PC-9 (cell line): Measurements from ENCODE around the gene HPGDS.

ENCODE experiments used
- CTCF ChIP-seq: fragments of 200-600 bp; sonication (generic); conservative IDR thresholded peaks from 2 replicates; pipeline ENCODE4 v1.6.1; 2017; ENCODE audit warnings: mixed run types, antibody characterized with exemption, mild to moderate bottlenecking, moderate library complexity
- EZH2 ChIP-seq: fragments of 200-600 bp; sonication (generic); IDR thresholded peaks from 2 replicates; pipeline ENCODE4 v1.8.0; 2017; ENCODE audit warnings: antibody characterized with exemption, low read depth

- TF ChIP-seq EZH2 (no peak), CTCF (no peak)
These were observed 35.3 kb downstream of the HPGDS start for GRCh38 chr4:94307231-94307871.
